Mammary epithelial cell (primary cell): Measurements from ENCODE around the gene RBM33.

Source experiments
- EZH2 ChIP-seq: IDR thresholded peaks from 2 replicates; pipeline ENCODE4 v1.6.1; 2012; ENCODE audit warnings: low read length, inconsistent platforms, borderline replicate concordance
- TF ChIP-seq, protein P1 (sequence below), 2 donors: IDR thresholded peaks in 1 of 2; conservative IDR thresholded peaks in 1 of 2; 2 replicates each; pipeline ENCODE4 v1.5.1; 2011 to 2012; ENCODE audit warnings: inconsistent platforms in 2 of 2, low read length in 2 of 2, mild to moderate bottlenecking in 2 of 2, control low read depth in 1 of 2, low read depth in 1 of 2; ENCODE audit not compliant: insufficient read depth in 1 of 2; ENCODE audit errors: extremely low read depth in 1 of 2

DNA sequence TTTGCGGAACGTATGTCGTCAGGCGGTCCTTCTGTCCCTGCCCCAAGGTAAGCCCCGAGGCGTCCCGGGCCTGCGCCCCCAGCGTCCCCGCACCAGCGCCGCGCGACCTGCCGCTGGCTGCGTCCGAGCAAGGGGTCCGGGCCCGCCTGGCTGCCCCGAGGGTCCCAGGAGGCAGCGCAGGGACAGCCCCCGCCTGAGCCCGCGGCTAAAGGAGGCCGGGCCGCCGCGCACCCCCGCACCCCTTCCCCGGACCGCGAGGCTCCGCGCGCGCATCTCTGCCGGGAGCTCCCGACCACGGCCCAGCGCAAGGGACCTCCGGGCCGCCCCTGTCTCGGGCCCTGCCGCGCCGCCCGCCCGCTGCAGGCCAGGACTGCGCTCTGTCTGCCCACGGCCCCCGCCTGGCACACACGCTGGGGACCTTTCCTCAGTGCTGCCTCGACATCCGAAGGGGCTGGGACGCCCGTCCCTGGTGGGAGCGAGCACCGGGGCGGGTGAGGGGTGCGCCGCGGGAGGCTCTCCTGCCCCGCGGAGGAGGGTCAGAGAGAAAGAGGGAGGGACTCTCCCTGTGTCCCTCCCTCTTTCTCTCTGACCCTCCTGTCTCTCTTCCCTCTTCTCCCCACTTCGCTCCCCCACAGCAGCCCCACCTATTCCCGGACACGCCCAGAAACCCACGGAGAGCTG lies 142.8 kb downstream of the RBM33 start:
- TF ChIP-seq, protein P1, sequence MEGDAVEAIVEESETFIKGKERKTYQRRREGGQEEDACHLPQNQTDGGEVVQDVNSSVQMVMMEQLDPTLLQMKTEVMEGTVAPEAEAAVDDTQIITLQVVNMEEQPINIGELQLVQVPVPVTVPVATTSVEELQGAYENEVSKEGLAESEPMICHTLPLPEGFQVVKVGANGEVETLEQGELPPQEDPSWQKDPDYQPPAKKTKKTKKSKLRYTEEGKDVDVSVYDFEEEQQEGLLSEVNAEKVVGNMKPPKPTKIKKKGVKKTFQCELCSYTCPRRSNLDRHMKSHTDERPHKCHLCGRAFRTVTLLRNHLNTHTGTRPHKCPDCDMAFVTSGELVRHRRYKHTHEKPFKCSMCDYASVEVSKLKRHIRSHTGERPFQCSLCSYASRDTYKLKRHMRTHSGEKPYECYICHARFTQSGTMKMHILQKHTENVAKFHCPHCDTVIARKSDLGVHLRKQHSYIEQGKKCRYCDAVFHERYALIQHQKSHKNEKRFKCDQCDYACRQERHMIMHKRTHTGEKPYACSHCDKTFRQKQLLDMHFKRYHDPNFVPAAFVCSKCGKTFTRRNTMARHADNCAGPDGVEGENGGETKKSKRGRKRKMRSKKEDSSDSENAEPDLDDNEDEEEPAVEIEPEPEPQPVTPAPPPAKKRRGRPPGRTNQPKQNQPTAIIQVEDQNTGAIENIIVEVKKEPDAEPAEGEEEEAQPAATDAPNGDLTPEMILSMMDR (conservative IDR thresholded peaks at IDR 0.05 in 1 of 2, IDR thresholded peaks at IDR 0.05 in 1 of 2; ENCODE audit: extremely low read depth in 1 of 2, insufficient read depth in 1 of 2, low read depth in 1 of 2, low read length in 2 of 2), result no peak
- no peak for TF ChIP-seq EZH2
